HG03565 (cell line): Measurements from ENCODE around the gene SHISA8.

Experiments used
- ATAC-seq: cut with Tn5 transposase; IDR thresholded peaks from one replicate; pipeline ENCODE4 v1.9.1; 2021; ENCODE audit warnings: mild to moderate bottlenecking, moderate library complexity; ENCODE audit not compliant: unreplicated experiment

Gene SHISA8

DNA sequence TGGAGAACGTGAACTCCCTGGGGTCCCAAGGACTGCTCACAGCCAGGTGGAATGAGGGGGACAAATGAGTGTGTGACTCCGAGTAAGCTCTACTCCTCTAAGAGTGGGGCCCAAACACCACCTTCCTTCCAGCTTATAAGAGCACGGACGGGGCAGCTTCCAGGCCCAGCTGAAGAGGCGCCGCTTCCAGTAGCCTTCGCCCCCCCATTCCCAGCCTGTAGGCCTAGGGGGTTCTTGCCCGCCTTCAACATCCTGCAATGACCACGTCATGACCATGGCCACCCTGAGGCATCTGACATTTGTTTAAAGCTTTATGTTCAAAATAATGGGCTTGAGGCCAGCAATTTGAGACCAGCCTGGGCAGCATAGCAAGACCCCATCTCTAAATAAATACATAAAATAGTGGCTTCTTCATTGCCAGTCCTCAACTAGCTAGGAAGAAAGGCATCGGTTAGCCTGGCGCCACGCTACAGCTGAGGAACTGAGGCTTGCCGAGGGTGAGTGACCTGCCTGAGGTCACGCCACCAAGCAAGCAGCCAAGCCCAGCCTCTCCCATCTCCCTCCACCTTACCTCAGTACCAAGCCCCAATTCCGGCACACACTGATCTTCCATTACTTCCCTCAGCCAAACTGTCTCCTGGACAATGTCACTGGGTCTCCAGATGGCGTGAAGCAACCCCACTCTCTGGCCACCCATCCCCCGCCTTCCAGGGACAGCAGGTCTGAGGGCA, 19.6 kb upstream of the SHISA8 start:
- no peak for ATAC-seq

DNA sequence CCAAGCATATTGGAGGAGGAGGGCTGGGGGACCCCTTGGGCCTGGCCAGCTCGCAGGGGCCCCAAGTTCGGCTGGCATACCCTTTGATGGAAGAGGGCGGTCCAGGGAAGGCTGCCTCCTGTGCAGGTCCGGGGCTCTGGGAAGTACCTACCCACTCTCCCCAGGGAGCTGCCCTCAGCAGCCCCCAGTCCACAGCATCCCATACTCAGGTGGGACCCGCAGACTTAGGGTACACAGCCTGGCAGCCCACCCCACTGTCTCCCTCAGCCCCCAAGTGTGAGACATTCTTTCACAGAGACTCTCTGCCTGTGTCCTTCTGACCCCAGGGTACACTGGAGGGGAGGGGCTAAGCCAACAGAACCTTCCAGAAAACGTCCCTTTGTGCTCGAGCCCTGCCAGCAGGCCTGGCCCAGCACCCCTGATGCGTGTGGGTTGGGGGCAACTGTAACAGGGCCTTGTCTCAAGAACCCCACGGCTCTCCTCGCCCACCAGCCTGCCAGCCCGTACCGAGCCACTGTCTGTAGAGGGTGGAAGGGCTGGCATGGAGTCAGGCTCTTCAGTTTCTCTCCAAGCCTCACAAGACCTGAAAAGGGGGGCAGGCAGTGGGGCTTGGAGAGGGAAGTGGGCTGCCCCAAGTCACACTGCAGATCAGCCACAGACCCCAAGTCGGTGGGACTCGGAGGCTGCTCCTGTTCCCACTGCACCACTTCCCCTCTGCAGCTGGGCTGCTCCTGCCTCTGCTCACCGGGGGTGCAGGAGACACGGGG, 18.7 kb upstream of the SHISA8 start:
- no peak for ATAC-seq

DNA sequence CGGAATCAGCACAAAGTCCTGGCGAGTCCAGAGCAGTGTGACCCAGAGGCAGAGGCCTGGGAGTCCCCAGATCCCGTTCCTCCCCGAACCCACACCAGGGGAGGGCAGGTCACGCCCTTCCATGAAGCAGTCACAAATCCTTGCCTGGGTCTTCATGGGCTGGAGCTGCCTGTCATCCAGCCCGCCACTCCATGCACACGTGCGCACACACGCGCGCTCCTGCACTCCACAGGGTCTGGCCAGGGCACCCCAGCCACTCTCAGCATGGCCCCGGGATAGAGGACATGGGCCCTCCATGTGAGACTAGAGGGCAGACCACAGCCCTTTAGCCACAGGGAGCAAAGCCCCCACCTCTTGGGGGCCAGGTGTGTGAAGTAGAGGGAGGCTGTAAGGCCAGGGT, 17.5 kb upstream of the SHISA8 start:
- ATAC-seq: no peak

DNA sequence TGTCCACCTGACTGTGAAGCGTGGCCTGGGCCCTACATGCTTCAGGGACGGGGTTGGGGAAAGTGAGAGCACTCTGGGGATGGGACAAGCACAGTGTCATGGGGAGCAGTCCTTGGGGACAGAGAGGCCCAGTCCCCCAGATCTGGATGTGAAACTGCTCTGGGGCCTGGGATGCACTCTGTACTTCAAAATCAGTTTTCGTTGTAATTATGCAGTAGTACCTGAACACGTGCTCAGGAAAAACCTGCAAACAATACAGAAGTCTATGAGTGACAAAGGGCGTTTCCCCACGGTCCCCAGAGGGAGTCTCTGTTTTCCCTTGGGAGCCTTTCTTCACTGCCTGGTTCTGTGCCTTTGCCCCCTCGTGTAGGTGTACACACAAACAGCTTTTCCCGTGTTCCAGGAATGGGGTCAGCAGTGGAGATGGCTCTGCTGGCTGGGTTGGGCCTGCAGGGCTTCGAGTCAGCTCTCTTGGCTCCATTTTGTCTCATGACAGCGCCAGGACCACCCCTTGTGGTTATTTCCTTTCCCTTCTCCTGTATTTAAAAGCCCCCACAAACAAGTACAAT, 16.9 kb upstream of the SHISA8 start:
- ATAC-seq: no peak

DNA sequence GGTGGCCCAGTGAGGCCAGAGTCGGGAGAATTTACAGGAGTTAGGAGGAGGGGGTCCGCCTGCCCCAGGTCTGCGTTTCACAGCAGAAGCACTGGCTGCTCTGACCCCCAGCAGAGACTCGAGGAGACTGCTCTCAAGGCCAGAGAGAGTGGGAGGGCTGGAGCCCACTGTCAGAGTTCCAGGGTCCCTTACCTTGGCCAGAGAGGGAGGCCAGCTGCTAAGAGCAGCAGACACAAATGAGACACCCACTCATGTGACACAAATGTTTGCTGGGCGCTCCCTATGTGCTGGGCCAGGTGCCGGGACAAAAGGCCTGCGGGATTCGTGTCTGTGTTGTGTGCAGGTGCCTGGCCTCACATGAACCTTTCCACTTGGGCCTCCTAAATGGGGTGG, 14.5 kb upstream of the SHISA8 start:
- no peak for ATAC-seq

DNA sequence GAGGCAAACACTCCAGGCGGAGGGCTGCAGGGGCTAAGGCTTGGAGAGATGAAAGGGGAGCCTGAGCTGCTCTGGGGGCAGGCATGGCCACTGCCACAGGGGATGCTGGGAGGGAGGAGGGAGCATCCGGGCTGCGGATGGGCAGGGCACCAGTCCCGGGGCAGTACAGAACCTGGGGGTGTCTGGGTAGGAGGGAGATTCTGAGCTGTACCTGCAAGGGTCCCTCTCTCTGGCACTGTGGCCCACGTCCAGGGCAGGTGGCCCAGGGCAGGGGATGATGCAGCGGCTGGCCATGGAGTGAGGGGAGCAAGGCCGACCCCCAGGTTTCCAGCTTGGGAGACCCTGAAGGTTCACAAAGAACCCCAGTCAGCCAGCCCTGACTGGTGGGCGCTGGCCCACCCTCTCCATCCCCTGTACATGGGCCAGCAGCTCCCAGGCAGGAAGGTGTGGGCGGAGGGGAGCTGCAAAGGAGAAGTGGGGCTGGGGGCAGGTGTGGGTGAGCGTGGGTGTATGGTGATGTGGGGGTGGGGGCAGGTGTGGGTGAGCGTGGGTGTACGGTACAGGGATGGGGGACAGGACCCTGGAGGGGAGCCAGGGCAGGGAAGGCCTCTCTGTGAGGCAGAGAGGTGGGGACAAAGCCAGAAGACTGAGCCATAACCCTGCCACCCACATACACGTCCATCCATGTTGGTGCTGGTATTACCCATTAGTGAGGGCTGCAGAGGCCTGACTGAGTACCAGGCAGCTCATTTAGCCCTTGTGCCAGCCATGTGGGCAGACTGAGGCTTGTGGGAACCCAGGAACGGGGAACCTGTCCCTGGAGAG, 13.9 kb upstream of the SHISA8 start:
- ATAC-seq: no peak

DNA sequence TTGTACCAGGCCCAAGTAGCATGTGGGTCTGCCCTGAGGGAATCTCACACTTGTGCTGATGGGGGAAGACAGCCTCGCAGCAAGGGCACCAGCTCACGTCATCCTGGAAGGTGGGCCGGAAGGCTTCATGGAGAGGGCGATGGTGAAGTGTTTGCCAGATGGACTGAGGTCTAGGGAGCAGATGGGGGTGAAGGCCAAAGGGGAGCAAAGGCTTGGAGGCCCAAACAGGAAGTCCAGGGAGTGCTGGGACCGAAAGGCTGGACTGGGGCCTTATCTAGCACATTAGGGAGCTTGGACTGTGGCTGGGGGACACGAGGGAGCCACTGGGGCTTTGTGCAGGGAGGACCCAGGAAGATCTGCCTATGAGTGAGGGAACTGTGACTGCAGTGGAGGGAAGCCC, 12.9 kb upstream of the SHISA8 start:
- ATAC-seq: no peak

DNA sequence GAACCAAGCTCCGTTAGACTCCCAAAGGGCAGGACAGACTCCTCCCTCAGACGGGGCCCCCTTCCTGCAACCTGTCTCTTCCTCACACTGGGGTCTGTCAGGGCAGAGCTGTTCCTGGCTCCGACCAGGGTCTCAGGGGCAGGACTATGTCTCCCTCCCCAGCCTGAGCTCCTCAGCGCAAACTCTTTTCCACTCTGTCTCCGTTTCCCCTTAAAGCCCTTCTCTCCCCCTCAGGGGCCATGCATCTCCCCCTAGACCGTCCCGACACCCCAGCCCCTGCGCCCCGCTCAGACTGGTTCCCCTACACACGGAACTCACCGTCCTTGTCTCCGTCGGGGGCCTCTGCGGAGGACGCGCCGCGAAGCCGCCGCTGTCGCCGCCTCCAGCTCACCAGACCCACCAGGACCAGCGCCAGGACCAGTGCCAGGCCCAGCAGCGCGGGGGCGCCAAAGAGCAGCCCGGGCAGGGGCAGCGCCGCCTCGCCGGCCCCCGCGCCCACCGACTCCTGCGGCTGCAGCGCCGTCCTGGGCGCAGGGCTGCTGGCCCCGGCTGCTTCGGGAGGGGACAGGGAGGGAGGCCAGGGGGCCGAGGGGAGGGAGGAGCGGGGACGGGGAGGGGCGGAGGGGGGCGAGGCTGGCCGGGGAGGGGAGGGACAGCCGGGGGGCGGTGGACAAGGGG, 11.0 kb upstream of the SHISA8 start:
- no peak for ATAC-seq

DNA sequence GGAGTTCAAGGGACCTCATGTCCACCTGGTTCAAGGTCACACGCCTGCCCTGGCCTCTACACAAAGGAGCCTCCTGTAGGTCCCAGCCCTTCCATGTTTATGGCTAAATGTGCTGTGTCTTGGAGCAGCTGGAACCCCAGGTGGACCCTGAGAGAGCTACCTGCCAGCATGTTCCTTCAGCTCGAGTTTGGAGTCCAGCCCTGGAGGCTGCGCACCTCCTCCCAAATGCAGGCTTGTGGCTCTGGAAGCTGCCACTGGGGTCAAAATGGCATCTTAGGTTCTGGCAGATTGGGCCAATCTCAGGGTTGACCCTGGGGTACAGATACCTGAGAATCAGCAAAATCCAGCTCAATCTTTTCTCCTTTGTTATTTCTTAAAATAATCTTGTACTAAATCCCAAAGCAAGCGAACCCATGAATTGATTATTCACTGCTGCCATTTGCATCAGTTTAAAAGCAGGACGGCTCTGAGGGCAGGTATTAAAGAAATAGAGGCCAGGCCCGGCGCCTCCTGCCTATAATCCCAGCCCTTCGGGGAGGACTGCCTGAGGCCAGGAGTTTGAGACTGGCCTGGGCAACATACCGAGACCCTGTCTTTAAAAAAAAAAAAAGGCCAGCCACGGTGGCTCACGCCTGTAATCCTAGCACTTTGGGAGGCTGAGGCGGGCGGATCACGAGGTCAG, 8.9 kb upstream of the SHISA8 start:
- ATAC-seq: no peak

DNA sequence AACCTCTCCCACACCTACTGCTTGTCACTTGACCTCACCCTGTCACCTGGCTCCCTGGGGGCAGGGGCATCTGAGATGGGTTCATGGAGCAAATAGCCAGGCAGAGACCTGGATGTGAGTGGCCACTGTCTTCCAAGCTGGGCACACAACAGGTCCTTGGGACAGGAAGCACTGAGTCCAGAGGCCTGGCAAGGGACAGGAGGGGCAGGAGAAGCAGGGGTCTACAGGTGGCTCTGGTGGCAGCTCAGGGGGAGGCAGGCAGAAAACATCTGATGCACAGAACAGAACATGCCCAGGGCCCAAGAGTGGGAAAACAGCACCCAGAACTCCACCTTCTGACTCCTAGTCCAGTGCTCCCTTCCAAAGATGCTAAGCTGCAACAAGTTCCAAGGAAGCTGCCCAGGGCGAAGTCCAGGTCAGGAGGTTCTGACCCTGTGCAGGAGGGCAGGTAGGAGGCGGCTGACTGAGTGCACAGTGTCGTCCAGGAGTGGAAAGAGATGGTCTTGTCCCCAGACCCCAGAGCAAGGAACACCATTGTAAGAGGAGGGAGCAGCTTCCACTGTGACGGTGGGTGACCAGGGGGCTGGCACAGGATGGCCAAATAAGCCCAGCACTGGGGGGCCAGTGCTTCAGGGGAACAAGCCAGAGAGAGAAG, 8.2 kb upstream of the SHISA8 start:
- no peak for ATAC-seq

DNA sequence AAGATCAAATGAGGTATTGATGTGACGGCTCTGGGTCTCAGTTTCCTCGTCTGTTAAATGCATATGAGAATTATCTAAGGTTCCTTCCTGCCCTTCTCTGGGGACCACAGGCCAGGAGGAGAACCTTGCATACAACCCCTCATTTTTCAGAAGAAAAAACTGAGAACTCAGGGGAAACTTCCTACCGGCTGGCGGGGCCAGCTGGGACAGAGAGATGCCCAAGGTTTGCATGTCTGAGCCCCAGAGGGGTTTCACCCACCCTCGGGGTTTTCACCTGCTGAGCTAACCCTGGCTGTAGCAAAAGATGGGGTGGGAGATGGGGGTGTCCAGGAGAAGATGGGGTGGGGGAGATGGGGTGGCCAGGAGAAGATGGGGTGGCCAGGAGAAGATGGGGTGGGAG, 7.5 kb upstream of the SHISA8 start:
- no peak for ATAC-seq

DNA sequence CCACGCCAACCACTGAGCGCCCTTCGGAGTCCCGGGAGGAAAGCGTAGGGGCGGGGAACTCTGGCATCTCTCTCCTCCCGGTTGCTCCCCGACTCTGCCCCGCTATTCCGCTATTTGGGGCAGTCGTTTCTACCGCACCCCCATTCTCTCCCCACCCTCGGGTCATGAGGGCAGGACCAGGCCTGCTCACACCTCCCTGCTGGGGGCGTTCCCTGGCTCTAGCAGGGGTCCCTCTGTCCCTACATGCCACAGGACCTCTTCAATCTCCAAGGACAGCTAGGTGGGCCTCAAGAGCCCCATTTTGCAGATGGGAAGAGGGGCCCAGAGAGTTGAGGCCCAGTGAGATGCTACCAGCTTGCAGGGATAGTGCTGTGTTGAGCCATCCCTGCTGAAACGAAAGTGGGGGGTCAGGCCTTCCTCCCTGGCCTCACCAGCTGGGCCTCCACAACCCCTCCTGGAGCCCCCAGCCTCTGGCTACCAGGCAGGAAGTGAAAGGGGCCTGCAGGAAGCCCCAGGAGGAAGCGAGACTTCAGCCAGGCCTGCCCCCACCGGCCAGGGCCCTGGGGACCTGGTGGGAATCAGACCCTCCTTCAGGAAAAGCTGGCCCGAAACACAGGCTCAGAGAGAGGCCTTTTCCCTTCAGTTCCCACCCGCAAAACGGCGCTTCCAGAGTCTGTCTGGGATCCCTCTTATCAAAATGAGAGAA, 5.5 kb upstream of the SHISA8 start:
- no peak for ATAC-seq

DNA sequence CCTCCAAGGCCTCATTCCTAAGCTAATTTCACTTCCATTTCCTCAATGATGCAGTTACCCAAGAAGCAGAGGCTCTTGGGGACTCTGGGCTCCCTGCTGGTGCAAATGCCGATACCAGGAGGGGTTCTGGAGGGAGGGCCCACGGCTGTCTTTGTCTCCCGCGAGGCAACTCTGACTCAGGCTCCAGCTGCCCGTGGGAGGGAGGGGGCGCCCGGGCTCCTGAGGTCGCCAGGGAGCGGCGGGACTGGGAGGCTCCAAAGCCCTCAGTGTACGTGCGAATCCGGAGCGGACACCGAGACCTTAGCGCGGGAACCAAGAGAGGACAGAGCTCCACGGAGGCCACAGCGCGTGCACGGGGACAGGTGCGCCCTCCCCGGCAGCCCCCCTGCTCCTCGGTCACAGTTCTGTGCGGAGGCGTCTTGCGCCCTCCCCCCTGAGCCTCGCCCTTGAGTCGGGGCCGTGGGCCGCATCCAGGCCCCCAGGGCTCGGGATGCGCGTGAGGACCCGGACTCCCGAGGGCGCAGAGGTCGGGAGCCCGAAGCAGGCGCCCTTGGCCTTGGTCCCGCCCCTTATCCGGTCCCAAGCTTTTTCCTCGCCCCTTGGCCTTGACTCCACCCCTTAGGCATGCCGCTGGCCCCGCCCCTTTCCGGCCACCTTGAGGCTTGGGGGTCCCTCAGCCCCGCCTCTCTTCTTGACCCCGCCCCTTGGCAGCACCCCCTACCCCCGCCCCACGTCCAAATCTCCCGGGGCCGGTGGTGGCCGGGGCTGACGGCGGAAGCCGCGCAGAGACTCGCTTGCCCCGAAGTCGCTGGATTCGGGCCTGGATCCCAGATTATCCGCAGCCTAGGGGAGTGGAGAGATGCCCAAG, 4.7 kb upstream of the SHISA8 start:
- peak; percentile 35 for ATAC-seq

DNA sequence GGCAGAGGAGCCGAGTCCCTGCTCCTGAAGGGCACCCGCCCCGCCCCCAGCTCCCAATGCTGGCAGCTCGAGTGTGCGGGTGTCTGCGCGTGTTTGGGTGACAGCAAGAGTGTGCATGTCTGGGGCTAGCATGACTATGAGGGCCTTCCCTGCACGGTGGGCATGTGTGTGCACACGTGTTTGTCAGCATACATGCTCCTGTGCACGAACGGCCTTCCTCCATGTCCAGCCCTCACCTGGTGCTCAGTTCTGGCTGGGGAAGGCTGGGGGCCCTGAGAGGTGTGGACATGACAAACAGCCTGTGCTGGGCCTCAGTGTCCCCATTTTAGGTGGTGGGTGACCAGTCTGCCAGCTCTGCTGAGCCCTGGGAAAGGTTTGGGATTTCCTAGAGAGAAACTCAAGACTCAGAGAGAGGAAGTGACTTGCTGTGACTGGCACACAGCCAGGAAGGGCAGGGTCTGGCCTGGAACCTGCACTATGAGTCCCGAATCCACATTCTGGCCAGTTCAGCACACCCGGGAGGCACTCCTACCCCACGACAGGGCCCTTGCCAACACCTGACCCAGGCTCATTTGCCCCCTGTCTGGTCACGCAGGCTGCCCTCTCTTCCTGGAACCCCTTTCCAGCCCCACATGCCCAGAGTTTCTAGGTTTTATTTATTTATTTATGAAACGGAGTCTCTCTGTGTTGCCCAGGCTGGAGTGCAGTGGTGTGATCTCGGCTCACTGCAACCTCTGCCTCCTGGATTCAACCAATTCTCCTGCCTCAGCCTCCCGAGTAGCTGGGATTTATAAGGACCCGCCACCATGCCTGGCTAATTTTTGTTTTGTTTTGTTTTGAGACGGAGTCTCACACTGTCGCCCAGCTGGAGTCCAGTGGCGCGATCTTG, 3.3 kb upstream of the SHISA8 start:
- ATAC-seq: no peak

DNA sequence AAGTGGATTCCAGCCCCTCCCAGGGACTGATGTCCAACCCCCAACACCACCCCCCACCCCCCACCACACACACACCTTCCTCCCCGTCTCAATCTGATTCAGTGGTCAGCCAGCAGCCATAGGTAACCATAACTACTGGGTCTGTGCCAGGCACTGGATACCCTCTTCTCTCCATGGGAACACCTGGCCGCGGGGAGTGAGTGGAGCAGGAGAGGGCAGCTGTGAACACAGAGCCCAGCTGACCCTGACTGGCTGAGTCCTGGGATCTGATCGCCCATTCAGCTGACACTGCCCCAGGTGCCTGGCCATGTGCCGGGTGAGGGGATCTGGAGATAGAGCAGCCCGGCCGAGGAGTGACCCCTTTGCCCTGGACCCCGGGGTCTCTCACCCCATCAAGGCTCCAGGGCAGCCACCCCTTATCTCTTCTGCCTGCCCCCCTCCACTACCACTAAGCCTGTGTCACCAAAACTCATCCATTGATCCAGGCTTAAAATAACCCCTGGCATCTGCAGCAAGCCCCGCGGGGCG, 2.6 kb upstream of the SHISA8 start:
- no peak for ATAC-seq

DNA sequence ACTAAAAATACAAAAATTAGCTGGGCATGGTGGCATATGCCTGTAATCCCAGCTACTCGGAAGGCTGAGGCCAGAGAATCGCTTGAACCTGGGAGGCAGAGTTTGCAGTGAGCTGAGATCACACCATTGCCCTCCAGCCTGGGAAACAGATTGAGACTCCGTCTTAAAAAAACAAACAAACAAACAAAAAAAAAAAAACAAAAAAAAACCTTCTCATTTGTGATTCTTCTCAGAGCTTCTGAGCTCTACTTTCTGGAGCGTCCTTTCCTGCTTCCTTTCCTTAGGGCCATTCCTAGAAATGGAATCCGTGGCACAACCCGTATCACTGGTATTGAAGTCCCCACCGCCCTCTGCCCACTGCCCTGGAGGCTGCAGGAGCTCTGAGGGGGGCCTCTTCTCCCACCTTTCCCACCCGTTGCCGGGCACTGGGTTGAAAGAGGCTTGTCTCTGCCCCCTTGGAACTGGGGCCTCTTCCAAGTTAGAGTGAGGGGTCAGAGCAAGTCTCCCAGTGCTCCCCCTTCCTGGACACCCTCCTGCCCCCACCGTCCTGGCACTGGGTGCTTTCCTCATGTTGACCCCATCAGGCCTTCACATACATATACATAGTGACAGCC, 2.0 kb upstream of the SHISA8 start:
- no peak for ATAC-seq
